HG03520 (cell line): Measurements from ENCODE around the gene TATDN2.

Source experiments
- ATAC-seq: cut with Tn5 transposase; IDR thresholded peaks from one replicate; pipeline ENCODE4 v1.9.1; 2021; ENCODE audit warnings: mild to moderate bottlenecking, moderate library complexity; ENCODE audit not compliant: unreplicated experiment

Gene TATDN2

GRCh38 chr3:10312861-10313260 is 64.6 kb downstream of the TATDN2 start:
- ATAC-seq = no peak

DNA sequence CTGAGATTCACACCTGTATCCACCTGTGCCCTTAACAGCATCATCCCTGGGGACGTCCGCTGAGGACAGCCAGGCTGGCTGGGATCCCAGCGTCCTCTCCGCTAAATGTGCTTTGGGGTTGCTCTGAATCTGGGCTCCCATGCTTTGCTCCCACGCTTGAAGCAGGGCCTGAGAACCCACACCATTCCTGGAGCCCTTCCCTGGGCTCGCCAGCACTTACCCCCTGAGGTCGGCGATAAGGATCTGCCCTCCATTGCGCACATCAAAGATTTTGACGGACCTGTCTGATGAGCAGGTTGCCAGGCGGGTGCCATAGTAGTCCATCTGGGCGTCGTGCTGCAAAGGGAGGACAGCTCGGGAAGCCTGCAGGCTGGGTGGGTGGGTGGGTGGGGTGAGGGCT is 66.8 kb downstream of the TATDN2 start:
- no peak for ATAC-seq

- no peak for ATAC-seq
Observed at GRCh38 chr3:10315771-10316344, 67.6 kb downstream of the TATDN2 start.

DNA sequence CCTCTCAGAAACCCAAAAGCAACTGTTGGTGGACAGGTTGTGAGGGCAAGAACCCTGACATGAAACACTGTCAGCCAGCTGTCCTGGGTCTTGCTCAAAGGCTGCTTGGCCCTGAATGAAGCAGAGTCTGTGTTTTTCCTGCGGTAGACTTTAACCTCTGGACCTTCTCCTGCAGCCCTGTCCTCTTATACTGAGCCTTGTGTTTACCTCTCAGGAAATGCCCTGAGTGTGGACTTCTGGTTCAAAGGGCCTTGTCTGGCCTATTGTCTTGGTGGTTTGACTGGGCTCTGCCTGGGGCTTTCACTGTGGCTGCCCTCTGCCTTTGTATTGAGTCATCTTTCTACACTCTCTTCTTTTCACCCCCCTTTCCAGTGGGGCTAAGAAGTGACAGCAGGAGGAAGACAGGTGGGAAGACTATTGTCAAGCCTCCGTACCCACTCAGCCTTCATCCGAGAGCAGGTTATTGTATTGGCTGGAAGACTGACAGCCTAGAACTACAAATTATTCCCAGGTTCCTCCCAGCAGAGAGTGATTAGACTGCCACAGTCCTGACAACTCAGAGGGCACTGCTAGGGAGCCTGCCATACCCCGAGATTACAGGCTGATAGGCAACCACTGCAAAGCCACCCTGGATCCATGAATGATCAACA is 69.2 kb downstream of the TATDN2 start:
- ATAC-seq = no peak

- no peak for ATAC-seq
Observed at GRCh38 chr3:10317961-10318350, 69.7 kb downstream of the TATDN2 start.

- no peak for ATAC-seq
Observed at GRCh38 chr3:10319251-10319650, 71.0 kb downstream of the TATDN2 start.

- no peak for ATAC-seq
Observed at GRCh38 chr3:10319804-10320203, 71.5 kb downstream of the TATDN2 start.

- no peak for ATAC-seq
Observed at GRCh38 chr3:10320320-10320677, 72.0 kb downstream of the TATDN2 start.

- no peak for ATAC-seq
Observed at GRCh38 chr3:10321630-10322351, 73.5 kb downstream of the TATDN2 start.

- no peak for ATAC-seq
Observed at GRCh38 chr3:10322352-10322710, 74.1 kb downstream of the TATDN2 start.

GRCh38 chr3:10327592-10327991 is 79.3 kb downstream of the TATDN2 start:
- ATAC-seq = no peak

DNA sequence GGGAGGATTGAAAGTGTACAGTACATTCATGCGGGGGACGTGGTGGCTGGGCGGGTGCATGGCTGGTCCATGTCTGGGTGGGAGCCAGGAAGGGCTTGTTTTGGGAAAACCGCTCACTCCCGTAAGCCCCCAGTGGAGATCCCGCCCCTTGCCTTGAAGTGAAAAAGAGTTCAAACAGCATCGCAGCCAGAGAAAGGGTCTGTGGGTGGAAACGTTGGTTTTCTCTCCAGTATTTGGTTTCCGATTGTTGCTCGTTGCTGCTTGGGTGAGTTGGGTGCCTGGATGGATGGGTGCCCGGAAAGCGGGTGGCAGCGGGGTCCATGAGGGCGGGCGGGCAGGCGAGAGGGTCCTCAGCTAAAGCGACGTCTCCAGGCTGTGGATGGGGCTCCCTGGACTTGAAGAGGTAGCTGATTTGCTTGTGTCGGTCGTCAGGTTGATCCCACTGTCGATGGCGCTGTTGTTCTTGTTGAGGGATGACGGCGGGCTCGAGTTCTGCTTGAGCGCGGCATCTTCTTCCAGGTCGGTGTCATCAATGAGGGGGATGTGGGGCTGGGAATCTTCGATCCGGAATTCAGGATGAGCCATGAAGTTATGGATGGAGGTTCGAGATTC is 80.3 kb downstream of the TATDN2 start:
- ATAC-seq = no peak

- ATAC-seq = no peak
Observed at GRCh38 chr3:10329495-10330015, 81.3 kb downstream of the TATDN2 start.

DNA sequence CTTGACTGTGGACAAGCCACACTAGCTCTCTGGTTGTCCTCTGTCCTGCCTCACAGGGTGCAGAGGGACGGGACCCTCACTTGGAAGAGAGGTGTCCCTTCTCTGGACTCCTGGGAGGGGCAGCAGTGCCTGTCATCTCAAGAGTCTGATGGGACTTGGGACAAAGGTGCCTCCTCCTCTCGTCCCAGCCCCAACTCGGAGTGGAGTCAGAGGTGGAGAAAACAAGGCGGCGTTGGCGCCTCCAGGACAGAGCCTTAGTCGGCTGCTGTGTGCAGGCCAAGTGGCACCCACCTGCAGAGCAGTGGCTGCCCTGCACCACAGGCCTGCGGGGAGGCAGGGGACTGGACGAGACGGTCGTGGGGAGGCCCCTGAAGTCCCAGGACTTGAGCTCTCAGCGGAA is 82.1 kb downstream of the TATDN2 start:
- ATAC-seq = no peak
